Esophagus squamous epithelium (tissue), 4 donors: Measurements from ENCODE around the gene RELL1.

Experiments used
- CTCF ChIP-seq, 6 experiments: fragments of 450-650 bp in 4 of 6; fragments of 200-600 bp in 2 of 6; sonication (generic) in 2 of 6; IDR thresholded peaks; one replicate each; pipeline ENCODE4 v1.5.1; 2016 to 2019; ENCODE audit warnings: antibody characterized with exemption in 6 of 6, mild to moderate bottlenecking in 4 of 6, moderate library complexity in 4 of 6
- POLR2A ChIP-seq, 4 donors: fragments of 450-650 bp; IDR thresholded peaks; one replicate each; pipeline ENCODE4 v1.6.1; 2017; ENCODE audit warnings: antibody characterized with exemption in 4 of 4, mild to moderate bottlenecking in 4 of 4, moderate library complexity in 3 of 4

- TF ChIP-seq CTCF (IDR thresholded peaks at IDR 0.05) = no peak
- no peak for TF ChIP-seq POLR2A (IDR thresholded peaks at IDR 0.05)
Observed at GRCh38 chr4:37629713-37630112, 56.5 kb downstream of the RELL1 start.
